Measurements from ENCODE around the gene NRDC. TPM values are rescaled to one million over a fixed set of nuclear protein-coding genes. Genes with fewer than 3 reads are reported as not detected.

Gene NRDC
- total and polyA plus RNA-seq, 9 of the 15 experiments (the other 6 are each of a cell fraction or from before 2014, with no cell fraction given), result 102 to 371 (median 201) TPM

- no peak for TF ChIP-seq ZZZ3 (IDR thresholded peaks at IDR 0.05)
- no peak for TF ChIP-seq SAFB2 (IDR thresholded peaks at IDR 0.05; ENCODE audit: borderline replicate concordance, low read depth, low read length, severe bottlenecking)
- no peak for TF ChIP-seq BDP1 (IDR thresholded peaks at IDR 0.05; ENCODE audit: insufficient read depth, insufficient read length)
- no peak for TF ChIP-seq ZNF445 (CRISPR knock-in tag; IDR thresholded peaks at IDR 0.05; ENCODE audit: low read depth)
- peak; percentile 18; the same call in 1 of the 2 replicates for TF ChIP-seq TCF7 (IDR thresholded peaks at IDR 0.05; ENCODE audit: borderline replicate concordance)
- peak; percentile 75 for TF ChIP-seq CHD1 (IDR thresholded peaks at IDR 0.05; ENCODE audit: low read length)
- no peak for TF ChIP-seq SUPT5H (IDR thresholded peaks at IDR 0.05)
- TF ChIP-seq CSDE1 (IDR thresholded peaks at IDR 0.05), result no peak
- no peak for TF ChIP-seq ZNF324 (CRISPR knock-in tag; IDR thresholded peaks at IDR 0.05)
- no peak for TF ChIP-seq TSC22D4 (tag; IDR thresholded peaks at IDR 0.05)
- TF ChIP-seq HMGN3 (IDR thresholded peaks at IDR 0.05; ENCODE audit: borderline replicate concordance, extremely low read depth, insufficient read length, low read depth, low read length), result no peak
- no peak for TF ChIP-seq KLF1 (tag; IDR thresholded peaks at IDR 0.05)
- peak; percentile 74; the same call in 1 of the 2 replicates for TF ChIP-seq ZBTB7A (IDR thresholded peaks at IDR 0.05; ENCODE audit: borderline replicate concordance, control insufficient read depth, low read depth, low read length)
- TF ChIP-seq CEBPZ (IDR thresholded peaks at IDR 0.05; ENCODE audit: borderline replicate concordance, low read depth, low read length), result no peak
- no peak for TF ChIP-seq CREB5 (CRISPR knock-in tag; IDR thresholded peaks at IDR 0.05)
- no peak for TF ChIP-seq STAT5B (CRISPR knock-in tag; IDR thresholded peaks at IDR 0.05)
- TF ChIP-seq JUND (IDR thresholded peaks at IDR 0.05; ENCODE audit: borderline replicate concordance, low read depth, low read length), result no peak
- TF ChIP-seq JUND (tag; IDR thresholded peaks at IDR 0.05; ENCODE audit: borderline replicate concordance, low read depth, low read length), result no peak
- no peak for TF ChIP-seq GTF2B (IDR thresholded peaks at IDR 0.05; ENCODE audit: extremely low read depth, insufficient read length)
- no peak for TF ChIP-seq CCNT2 (IDR thresholded peaks at IDR 0.05; ENCODE audit: borderline replicate concordance, extremely low read depth, insufficient read length, low read depth, low read length)
- no peak; the same call in 1 of the 2 replicates for TF ChIP-seq FOXK1 (CRISPR knock-in tag; IDR thresholded peaks at IDR 0.05; ENCODE audit: borderline replicate concordance)
- 0 out of 2 replicates have a peak, but pooled peaks have one; percentile 19 for TF ChIP-seq ETV5 (CRISPR knock-in tag; IDR thresholded peaks at IDR 0.05; ENCODE audit: low read depth)
- TF ChIP-seq XRCC5 (IDR thresholded peaks at IDR 0.05; ENCODE audit: low read depth, low read length), result no peak
- no peak for TF ChIP-seq ZFP1 (CRISPR knock-in tag; IDR thresholded peaks at IDR 0.05)
- no peak for TF ChIP-seq SMC3 (conservative IDR thresholded peaks at IDR 0.05; ENCODE audit: insufficient read depth, low read depth, low read length)
- no peak for TF ChIP-seq FUS (optimal IDR thresholded peaks at IDR 0.05; ENCODE audit: low read depth, low read length)
Measured at GRCh38 chr1:51878308-51878615, 265 bp downstream of the NRDC start (continued).
